GM12891 (cell line): ENCODE data around the gene MTA3.

ENCODE experiments used
- POLR2A ChIP-seq: IDR thresholded peaks from 2 replicates; pipeline ENCODE4 v1.6.1; 2011; ENCODE audit warnings: low read depth, low read length, control low read depth
- POLR2AphosphoS5 ChIP-seq: IDR thresholded peaks from 2 replicates; pipeline ENCODE4 v1.6.1; 2011; ENCODE audit warnings: low read depth, low read length, control low read depth

- TF ChIP-seq POLR2AphosphoS5 (no peak), POLR2A (no peak)
Measured at GRCh38 chr2:42726680-42727079, 158.2 kb downstream of the MTA3 start.
